AG04450 (cell line): Measurements from ENCODE around the gene SERINC5. TPM values are rescaled to one million over a fixed set of nuclear protein-coding genes. Genes with fewer than 3 reads are reported as not detected.

Source experiments
- CTCF ChIA-PET: fragments of 300-600, 350-600 bp; formaldehyde crosslinking; extraction: SDS; loops from one replicate; lab custom pipeline; 2022; ENCODE audit warnings: antibody characterized with exemption, inconsistent platforms; lab: Charles Lee
- POLR2A ChIA-PET: fragments of 350-600 bp; formaldehyde crosslinking; extraction: SDS; loops from one replicate; lab custom pipeline; 2021; ENCODE audit warnings: antibody characterized with exemption, inconsistent platforms; lab: Yijun Ruan, JAX
- DNase-seq: peaks from one replicate; pipeline ENCODE4 v3.0.0-alpha.2; 2011; ENCODE audit warnings: low read depth, low spot score
- H3K27ac ChIP-seq: one replicate; pipeline ENCODE4 v1.5.1; 2012; ENCODE audit warnings: low read depth, low read length, control low read depth
- H3K27me3 ChIP-seq: one replicate; pipeline ENCODE4 v1.6.0; 2012; ENCODE audit warnings: low read length; ENCODE audit not compliant: control insufficient read depth, insufficient read depth
- H3K4me3 ChIP-seq: 2 replicates; pipeline ENCODE4 v1.5.1; 2011; ENCODE audit warnings: mild to moderate bottlenecking, low read depth, low read length, control low read depth
- H3K9me3 ChIP-seq: 2 replicates; pipeline ENCODE4 v1.5.1; 2012; ENCODE audit warnings: low read length; ENCODE audit not compliant: control insufficient read depth, insufficient read depth
- CTCF ChIP-seq: IDR thresholded peaks from 2 replicates; pipeline ENCODE4 v1.5.1; 2011; ENCODE audit warnings: low read depth, low read length, control low read depth, inconsistent platforms
- polyA plus RNA-seq: library from polyadenylated mRNA; depleted of rRNA; stranded (reverse); fragments of >200 nt; gene quantifications from 2 replicates; pipeline ENCODE4 v1.2.3, GENCODE V29; 2011

Gene SERINC5
- polyA plus RNA-seq, 1 experiment: 8.5 TPM

DNA sequence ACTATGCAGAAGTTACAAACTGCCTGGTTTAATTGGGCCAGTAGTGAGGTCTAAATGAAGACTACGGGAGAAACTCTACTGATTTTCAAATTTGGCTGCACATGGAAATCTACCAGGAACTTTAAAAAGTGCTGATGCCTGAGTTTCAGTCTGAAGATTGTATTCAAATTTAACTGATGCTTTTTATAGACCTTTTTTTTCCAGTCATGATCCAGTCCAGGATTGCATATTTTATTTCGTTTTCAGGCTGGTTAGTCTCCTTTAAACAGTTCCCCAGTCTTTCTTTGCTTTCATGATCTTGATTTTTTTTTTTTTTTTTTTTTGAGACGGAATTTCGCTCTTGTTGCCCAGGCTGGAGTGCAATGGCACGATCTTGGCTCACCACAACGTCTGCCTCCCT is 40.3 kb upstream of the SERINC5 start:
- CTCF ChIA-PET: interaction anchor here (0.7 to 1.2 kb wide), 2 partner anchors 11 to 213 kb away, joined by 3 to 4 read pairs; no protein-coding TSS in a partner anchor
- no peak for DNase-seq
- H3K27me3 ChIP-seq: no peaks in the 10 kb centered on the region

GRCh38 chr5:80291761-80292160 is 35.9 kb upstream of the SERINC5 start:
- H3K27me3 ChIP-seq: no peaks in the 10 kb centered on the region
- ChIA-PET CTCF (interaction anchor here (0.6 to 1.0 kb wide), 2 partner anchors 16 to 707 kb away, joined by 3 to 5 read pairs; no protein-coding TSS in a partner anchor), POLR2A (no interaction called here)
- no peak overlapping the region for H3K4me3 ChIP-seq
- H3K9me3 ChIP-seq: no peaks in the 10 kb centered on the region
- no peak for TF ChIP-seq CTCF
- DNase-seq: no peak
- no peak overlapping the region for H3K27ac ChIP-seq

More for the DNA sequence above, 40.3 kb upstream of the SERINC5 start:
- Histone ChIP-seq H3K4me3 (no peak overlapping the region), H3K9me3 (peaks cover 3% of the 10 kb centered on the region; the same call in 1 of the 2 replicates), H3K27ac (no peak overlapping the region)
- TF ChIP-seq CTCF: no peak
- POLR2A ChIA-PET: interaction anchor here (0.7 kb wide), 1 partner anchor 11 kb away, joined by 5 read pairs; no protein-coding TSS in a partner anchor

GRCh38 chr5:80289320-80289719 is 33.5 kb upstream of the SERINC5 start:
- CTCF ChIA-PET: no interaction called here
- H3K9me3 ChIP-seq: no peaks in the 10 kb centered on the region
- no peaks in the 10 kb centered on the region for H3K27me3 ChIP-seq
- no peak for TF ChIP-seq CTCF
- POLR2A ChIA-PET: no interaction called here
- H3K27ac ChIP-seq: no peak overlapping the region
- no peak for DNase-seq
- H3K4me3 ChIP-seq: no peak overlapping the region

- Histone ChIP-seq H3K27me3 (no peaks in the 10 kb centered on the region), H3K9me3 (no peaks in the 10 kb centered on the region), H3K27ac (no peak overlapping the region), H3K4me3 (no peak overlapping the region)
- ChIA-PET POLR2A (no interaction called here), CTCF (no interaction called here)
- TF ChIP-seq CTCF: no peak
- no peak for DNase-seq
These were observed 32.3 kb upstream of the SERINC5 start for GRCh38 chr5:80288177-80288576.

DNA sequence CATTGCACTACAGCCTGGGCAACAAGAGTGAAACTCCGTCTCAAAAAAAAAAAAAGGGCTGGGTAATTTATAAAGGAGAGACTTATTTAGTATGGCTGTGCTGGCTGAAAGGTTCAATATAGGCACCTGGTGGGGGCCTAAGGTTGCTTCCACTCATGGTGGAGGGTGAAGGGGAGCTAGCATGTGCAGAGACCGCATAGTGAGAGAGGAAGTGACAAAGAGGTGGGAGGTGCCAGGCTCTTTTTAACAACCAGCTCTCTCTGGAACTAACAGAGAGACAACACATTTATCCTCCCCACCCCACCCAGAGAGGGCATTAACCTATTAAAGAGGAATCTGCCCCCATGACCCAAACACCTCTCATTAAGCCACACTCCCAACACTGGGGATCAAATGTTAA is 28.9 kb upstream of the SERINC5 start:
- Histone ChIP-seq H3K27me3 (no peaks in the 10 kb centered on the region), H3K27ac (no peak overlapping the region), H3K4me3 (no peak overlapping the region), H3K9me3 (no peaks in the 10 kb centered on the region)
- no peak for TF ChIP-seq CTCF
- ChIA-PET POLR2A (no interaction called here), CTCF (interaction anchor here (1.0 kb wide), 1 partner anchor 193 kb away, joined by 3 read pairs; no protein-coding TSS in a partner anchor)
- DNase-seq: no peak
